GM23338 (cell line): ENCODE measurements around the gene ZEB1. TPM values are rescaled to one million over a fixed set of nuclear protein-coding genes. Genes with fewer than 3 reads are reported as not detected.

Source experiments
- ATAC-seq: fragments of 200-7000 bp; cut with Tn5 transposase; 3 replicates; pipeline ENCODE4 v1.9.1; 2020
- DNase-seq: peaks from one replicate; pipeline ENCODE4 v3.0.0-alpha.2; 2015; ENCODE audit warnings: low spot score
- H2AFZ ChIP-seq: fragments of 200-600 bp; sonication (generic); 2 replicates; pipeline ENCODE4 v1.8.0; 2016; ENCODE audit warnings: antibody characterized with exemption, mild to moderate bottlenecking, moderate library complexity
- H3F3A ChIP-seq: fragments of 200-600 bp; sonication (generic); replicated peaks from 2 replicates; pipeline ENCODE4 v1.8.0; 2017; ENCODE audit warnings: antibody characterized with exemption, mixed run types, low read depth
- H3K27ac ChIP-seq: fragments of 200-600 bp; sonication (generic); 2 replicates; pipeline ENCODE4 v1.6.1; 2016; ENCODE audit warnings: low read depth
- H3K27me3 ChIP-seq: fragments of 200-600 bp; sonication (generic); 2 replicates; pipeline ENCODE4 v1.8.0; 2016; ENCODE audit warnings: mild to moderate bottlenecking, mixed run types, moderate library complexity; ENCODE audit not compliant: insufficient read depth
- H3K36me3 ChIP-seq: fragments of 200-600 bp; sonication (generic); 2 replicates; pipeline ENCODE4 v1.8.0; 2016; ENCODE audit warnings: mild to moderate bottlenecking; ENCODE audit not compliant: insufficient read depth
- H3K4me1 ChIP-seq: fragments of 200-600 bp; sonication (generic); 2 replicates; pipeline ENCODE4 v1.8.0; 2016; ENCODE audit warnings: mild to moderate bottlenecking, moderate library complexity; ENCODE audit not compliant: insufficient read depth
- H3K4me2 ChIP-seq: fragments of 200-600 bp; sonication (generic); 2 replicates; pipeline ENCODE4 v1.7.1; 2017; ENCODE audit warnings: mixed run types
- H3K4me3 ChIP-seq: fragments of 200-600 bp; sonication (generic); 2 replicates; pipeline ENCODE4 v1.6.1; 2016; ENCODE audit warnings: mixed run types
- H3K79me2 ChIP-seq: fragments of 200-600 bp; sonication (generic); replicated peaks from 2 replicates; pipeline ENCODE4 v1.8.0; 2017; ENCODE audit warnings: mild to moderate bottlenecking; ENCODE audit not compliant: insufficient read depth
- H3K9me2 ChIP-seq: fragments of 200-600 bp; sonication (generic); 2 replicates; pipeline ENCODE4 v1.8.0; 2017; ENCODE audit not compliant: insufficient read depth
- H4K20me1 ChIP-seq: fragments of 200-600 bp; sonication (generic); replicated peaks from 2 replicates; pipeline ENCODE4 v1.8.0; 2017; ENCODE audit warnings: mild to moderate bottlenecking; ENCODE audit not compliant: insufficient read depth
- H3K27ac Mint-ChIP-seq: 2 replicates; pipeline ENCODE4 v1.8.0; 2020; ENCODE audit warnings: inconsistent platforms, mild to moderate bottlenecking, moderate library complexity, mixed read lengths
- H3K27me3 Mint-ChIP-seq: 3 replicates; pipeline ENCODE4 v1.8.0; 2022; ENCODE audit warnings: low read depth, mild to moderate bottlenecking, moderate library complexity, mixed read lengths, inconsistent platforms; ENCODE audit not compliant: insufficient read depth, poor library complexity
- H3K36me3 Mint-ChIP-seq: 3 replicates; pipeline ENCODE4 v1.8.0; 2021; ENCODE audit warnings: low read depth, mild to moderate bottlenecking, inconsistent platforms, moderate library complexity, mixed read lengths
- H3K4me1 Mint-ChIP-seq: 3 replicates; pipeline ENCODE4 v1.8.0; 2020; ENCODE audit warnings: mild to moderate bottlenecking, inconsistent platforms, mixed read lengths
- H3K4me3 Mint-ChIP-seq: 3 replicates; pipeline ENCODE4 v1.8.0; 2021; ENCODE audit warnings: moderate library complexity, mild to moderate bottlenecking, inconsistent platforms, mixed read lengths
- H3K9me3 Mint-ChIP-seq: 3 replicates; pipeline ENCODE4 v1.8.0; 2020; ENCODE audit warnings: moderate library complexity, mild to moderate bottlenecking, inconsistent platforms, mixed read lengths
- CREB1 ChIP-seq: fragments of 250-450 bp; sonication (Bioruptor Pico); IDR thresholded peaks from 2 replicates; pipeline ENCODE4 v1.5.0; 2020; ENCODE audit warnings: low read depth, mild to moderate bottlenecking, moderate library complexity
- CTCF ChIP-seq, 2 experiments: fragments of 200-600 bp in 1 of 2; sonication (generic) in 1 of 2; conservative IDR thresholded peaks; 2 replicates each; pipeline versions ENCODE4 v1.5.1 to v1.6.1; 2016 to 2017; ENCODE audit warnings: antibody characterized with exemption in 2 of 2, low read depth in 2 of 2, mild to moderate bottlenecking in 2 of 2, moderate library complexity in 1 of 2
- ETS1 ChIP-seq: IDR thresholded peaks from 2 replicates; pipeline ENCODE4 v1.6.1; 2016; ENCODE audit warnings: antibody characterized with exemption
- EZH2phosphoT487 ChIP-seq: fragments of 200-600 bp; sonication (generic); IDR thresholded peaks from one replicate; pipeline ENCODE4 v1.8.1; 2018; ENCODE audit warnings: antibody characterized with exemption; ENCODE audit not compliant: unreplicated experiment
- JUNB ChIP-seq: IDR thresholded peaks from one replicate; pipeline ENCODE4 v1.6.1; 2016; ENCODE audit warnings: antibody characterized with exemption; ENCODE audit not compliant: unreplicated experiment
- POLR2AphosphoS5 ChIP-seq: IDR thresholded peaks from 2 replicates; pipeline ENCODE4 v1.6.1; 2016; ENCODE audit warnings: antibody characterized with exemption, low read depth
- REST ChIP-seq: IDR thresholded peaks from one replicate; pipeline ENCODE4 v1.6.1; 2018; ENCODE audit warnings: antibody characterized with exemption; ENCODE audit not compliant: unreplicated experiment
- STAT1 ChIP-seq: IDR thresholded peaks from one replicate; pipeline ENCODE4 v1.6.1; 2016; ENCODE audit warnings: antibody characterized with exemption; ENCODE audit not compliant: unreplicated experiment
- ZNF114 ChIP-seq: fragments of 250-450 bp; sonication (Bioruptor Pico); IDR thresholded peaks from 2 replicates; pipeline ENCODE4 v1.5.0; 2020; ENCODE audit warnings: mild to moderate bottlenecking, moderate library complexity
- ZNF331 ChIP-seq: fragments of 250-450 bp; sonication (Bioruptor Pico); IDR thresholded peaks from 2 replicates; pipeline ENCODE4 v1.5.0; 2020; ENCODE audit warnings: low read depth, mild to moderate bottlenecking, moderate library complexity
- polyA plus RNA-seq: library from polyadenylated mRNA; unstranded; fragments of >200 nt; fragmentation: Nextera tagmentation; extraction: Ambion mirVana; gene quantifications from 2 replicates; pipeline ENCODE4 v1.2.1, GENCODE V29; 2016
- total RNA-seq: library from RNA; depleted of rRNA; stranded (reverse); fragments of >200 nt; shearing (Covaris generic); gene quantifications from 2 replicates; pipeline ENCODE4 v1.2.3, GENCODE V29; 2014

Gene ZEB1
- total and polyA plus RNA-seq, 2 experiments from 2014 or later, result 0.16 to 0.45 TPM

- no peaks in the 10 kb centered on the region for H3K36me3 ChIP-seq
- H3K9me2 ChIP-seq, result no peaks in the 10 kb centered on the region
- Mint-ChIP-seq H3K4me3 (no peak overlapping the region), H3K36me3 (no peaks in the 10 kb centered on the region), H3K27me3 (no peaks in the 10 kb centered on the region), H3K4me1 (peaks cover 8% of the 10 kb centered on the region; the same call in 2 of the 3 replicates), H3K27ac (peak overlapping the region; percentile 47; the same call in 1 of the 2 replicates), H3K9me3 (no peaks in the 10 kb centered on the region)
- H3F3A ChIP-seq, result no peaks in the 10 kb centered on the region
- H3K27ac ChIP-seq, result no peak overlapping the region
- ATAC-seq (no peak; the same call in 2 of the 3 replicates), DNase-seq (no peak)
- H4K20me1 ChIP-seq, result no peaks in the 10 kb centered on the region
- H3K27me3 ChIP-seq, result no peaks in the 10 kb centered on the region
- no peak overlapping the region for H3K4me2 ChIP-seq
- TF ChIP-seq JUNB, result no peak
- no peak for TF ChIP-seq ETS1
- TF ChIP-seq POLR2AphosphoS5, result no peak
- no peak for TF ChIP-seq CTCF (conservative IDR thresholded peaks at IDR 0.05; ENCODE audit: low read depth in 2 of 2)
- TF ChIP-seq CREB1 (CRISPR knock-in tag), result no peak
- no peak for TF ChIP-seq REST
- no peak for TF ChIP-seq ZNF331 (CRISPR knock-in tag)
- no peak for TF ChIP-seq EZH2phosphoT487
- no peak for TF ChIP-seq ZNF114 (CRISPR knock-in tag)
- TF ChIP-seq STAT1, result no peak
- H2AFZ ChIP-seq, result no peak overlapping the region
- H3K79me2 ChIP-seq, result no peaks in the 10 kb centered on the region
- H3K4me3 ChIP-seq, result no peak overlapping the region
- H3K4me1 ChIP-seq, result peaks cover 7% of the 10 kb centered on the region; the same call in 1 of the 2 replicates
These were observed 33.6 kb downstream of the ZEB1 start for GRCh38 chr10:31352436-31353226.
